ENCODE results near the gene TLR2.

DNA sequence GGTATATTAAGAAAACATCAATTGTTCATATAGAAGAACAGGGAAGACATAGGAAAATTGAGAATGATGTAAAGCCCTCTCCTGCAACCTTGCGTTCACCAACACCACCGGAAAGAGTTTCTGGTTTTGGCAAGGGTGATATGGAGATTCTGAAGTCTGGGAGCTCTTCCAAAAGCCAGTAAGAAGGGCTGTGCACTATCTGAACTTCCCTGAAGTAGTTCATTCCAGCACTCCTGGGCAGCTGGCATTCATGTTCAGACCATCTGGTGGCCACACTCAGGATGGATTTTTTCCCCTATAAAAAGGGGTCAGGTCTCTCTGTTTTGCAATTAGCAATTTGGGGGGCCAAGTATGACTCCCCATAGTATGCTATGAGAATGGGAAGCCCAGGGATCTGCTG, 15.4 kb upstream of the TLR2 start:
- TF ChIP-seq JUN (IDR thresholded peaks at IDR 0.05; ENCODE audit: borderline replicate concordance, insufficient read depth, insufficient read length, low read depth) (no peak), GATA2 (IDR thresholded peaks at IDR 0.05; ENCODE audit: insufficient read depth, insufficient read length, low read depth, low read length) (no peak), EZH2 (IDR thresholded peaks at IDR 0.05; ENCODE audit: borderline replicate concordance, low read depth, low read length, severe bottlenecking) (no peak), CTCF (IDR thresholded peaks at IDR 0.05; ENCODE audit: extremely low read depth in 1 of 2, insufficient read depth in 1 of 2, low read depth in 1 of 2, low read length in 2 of 2) (no peak), POLR2A (IDR thresholded peaks at IDR 0.05; ENCODE audit: low read depth, low read length) (no peak), MYC (IDR thresholded peaks at IDR 0.05; ENCODE audit: low read depth, low read length) (no peak), POLR2AphosphoS5 (IDR thresholded peaks at IDR 0.05; ENCODE audit: insufficient read depth, low read depth, low read length) (no peak), FOS (IDR thresholded peaks at IDR 0.05; ENCODE audit: borderline replicate concordance, insufficient read depth, low read length) (no peak)
- TF ChIP-seq, protein P1, sequence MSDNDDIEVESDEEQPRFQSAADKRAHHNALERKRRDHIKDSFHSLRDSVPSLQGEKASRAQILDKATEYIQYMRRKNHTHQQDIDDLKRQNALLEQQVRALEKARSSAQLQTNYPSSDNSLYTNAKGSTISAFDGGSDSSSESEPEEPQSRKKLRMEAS (IDR thresholded peaks at IDR 0.05; ENCODE audit: insufficient read depth, insufficient read length), result no peak
